Lower leg skin (tissue), 3 donors: ENCODE measurements around the gene TNNT1.

Experiments used
- POLR2A ChIP-seq, 2 donors: fragments of 450-650 bp; IDR thresholded peaks; one replicate each; pipeline ENCODE4 v1.6.1; 2016 to 2017; ENCODE audit warnings: antibody characterized with exemption in 2 of 2, mild to moderate bottlenecking in 1 of 2, moderate library complexity in 1 of 2
- TF ChIP-seq, protein P1 (sequence below), 3 donors: fragments of 450-650 bp; IDR thresholded peaks; one replicate each; pipeline ENCODE4 v1.5.1; 2016; ENCODE audit warnings: antibody characterized with exemption in 3 of 3, mild to moderate bottlenecking in 3 of 3, moderate library complexity in 2 of 3

DNA sequence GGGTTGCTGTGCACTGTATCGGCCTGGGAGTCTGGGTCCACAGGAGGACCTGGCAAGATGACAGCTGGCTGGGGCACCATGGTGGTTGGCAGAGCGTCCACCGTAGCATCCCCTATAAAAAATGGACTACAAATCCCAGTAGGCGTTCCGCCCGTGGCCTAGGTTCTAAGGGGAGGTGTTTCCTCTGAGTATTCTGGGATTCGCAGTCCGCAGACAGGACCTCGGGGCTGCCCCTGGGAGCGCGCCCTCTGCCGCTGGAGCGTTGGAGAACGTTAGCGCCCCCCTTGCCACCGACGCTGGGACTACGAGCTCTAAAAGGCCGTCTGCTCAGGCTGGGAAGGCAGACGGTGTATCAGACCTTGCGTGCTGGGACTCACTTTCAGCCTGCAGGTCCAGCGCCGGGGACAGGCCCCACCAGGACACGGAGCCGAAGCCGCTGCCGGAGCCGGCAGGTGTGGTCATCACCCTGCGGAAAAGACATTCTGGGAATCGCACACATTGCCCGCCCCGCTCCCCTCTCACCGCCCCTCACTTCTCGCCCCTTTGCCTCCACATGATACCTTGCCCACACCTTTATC, 17.0 kb upstream of the TNNT1 start:
- no peak for TF ChIP-seq POLR2A (IDR thresholded peaks at IDR 0.05)
- TF ChIP-seq, protein P1, sequence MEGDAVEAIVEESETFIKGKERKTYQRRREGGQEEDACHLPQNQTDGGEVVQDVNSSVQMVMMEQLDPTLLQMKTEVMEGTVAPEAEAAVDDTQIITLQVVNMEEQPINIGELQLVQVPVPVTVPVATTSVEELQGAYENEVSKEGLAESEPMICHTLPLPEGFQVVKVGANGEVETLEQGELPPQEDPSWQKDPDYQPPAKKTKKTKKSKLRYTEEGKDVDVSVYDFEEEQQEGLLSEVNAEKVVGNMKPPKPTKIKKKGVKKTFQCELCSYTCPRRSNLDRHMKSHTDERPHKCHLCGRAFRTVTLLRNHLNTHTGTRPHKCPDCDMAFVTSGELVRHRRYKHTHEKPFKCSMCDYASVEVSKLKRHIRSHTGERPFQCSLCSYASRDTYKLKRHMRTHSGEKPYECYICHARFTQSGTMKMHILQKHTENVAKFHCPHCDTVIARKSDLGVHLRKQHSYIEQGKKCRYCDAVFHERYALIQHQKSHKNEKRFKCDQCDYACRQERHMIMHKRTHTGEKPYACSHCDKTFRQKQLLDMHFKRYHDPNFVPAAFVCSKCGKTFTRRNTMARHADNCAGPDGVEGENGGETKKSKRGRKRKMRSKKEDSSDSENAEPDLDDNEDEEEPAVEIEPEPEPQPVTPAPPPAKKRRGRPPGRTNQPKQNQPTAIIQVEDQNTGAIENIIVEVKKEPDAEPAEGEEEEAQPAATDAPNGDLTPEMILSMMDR (IDR thresholded peaks at IDR 0.05) = no peak
